HK-2 (cell line): ENCODE data around the gene RTL10.
"Not testable (repeated sequence)": the region's sequence is repeated elsewhere in the genome, so short reads cannot be mapped to it uniquely, and the experiment has no call there.

ENCODE experiments used
- DNase-seq: peaks from one replicate; pipeline ENCODE4 v3.0.0-alpha.2; 2018; ENCODE audit not compliant: unreplicated experiment

Gene RTL10

GRCh38 chr22:19889951-19890350 is 35.3 kb upstream of the RTL10 start:
- DNase-seq: no peak

GRCh38 chr22:19888131-19888746 is 33.6 kb upstream of the RTL10 start:
- DNase-seq: no peak

GRCh38 chr22:19887256-19887985 is 32.7 kb upstream of the RTL10 start:
- DNase-seq: no peak

- DNase-seq: no peak
Observed at GRCh38 chr22:19886605-19887255, 32.1 kb upstream of the RTL10 start.

- DNase-seq: no peak
Observed at GRCh38 chr22:19885841-19886592, 31.3 kb upstream of the RTL10 start.

GRCh38 chr22:19884954-19885751 is 30.5 kb upstream of the RTL10 start:
- DNase-seq: no peak

GRCh38 chr22:19884161-19884953 is 29.7 kb upstream of the RTL10 start:
- DNase-seq: no peak

GRCh38 chr22:19883446-19883845 is 28.8 kb upstream of the RTL10 start:
- DNase-seq: not testable (repeated sequence)

- no peak for DNase-seq
Observed at GRCh38 chr22:19882446-19883381, 28.0 kb upstream of the RTL10 start.

- DNase-seq: peak; percentile 91
Observed at GRCh38 chr22:19880786-19881569, 26.3 kb upstream of the RTL10 start.

- DNase-seq: no peak
Observed at GRCh38 chr22:19879992-19880785, 25.5 kb upstream of the RTL10 start.

- no peak for DNase-seq
Observed at GRCh38 chr22:19879643-19879991, 24.9 kb upstream of the RTL10 start.

- no peak for DNase-seq
Observed at GRCh38 chr22:19879246-19879570, 24.5 kb upstream of the RTL10 start.

GRCh38 chr22:19878461-19879245 is 24.0 kb upstream of the RTL10 start:
- DNase-seq: no peak

- DNase-seq: no peak
Observed at GRCh38 chr22:19877626-19878339, 23.1 kb upstream of the RTL10 start.

GRCh38 chr22:19876941-19877625 is 22.4 kb upstream of the RTL10 start:
- DNase-seq: no peak
